GM18511 (cell line): ENCODE results near the gene PLD1.
"Not testable (repeated sequence)": the region's sequence is repeated elsewhere in the genome, so short reads cannot be mapped to it uniquely, and the experiment has no call there.

ENCODE experiments used
- ATAC-seq: cut with Tn5 transposase; IDR thresholded peaks from one replicate; pipeline ENCODE4 v1.9.1; 2021; ENCODE audit warnings: mild to moderate bottlenecking, moderate library complexity; ENCODE audit not compliant: unreplicated experiment

Gene PLD1

GRCh38 chr3:171749124-171749523, 61.2 kb downstream of the PLD1 start:
- no peak for ATAC-seq

- no peak for ATAC-seq
Observed at GRCh38 chr3:171748064-171748924, 62.0 kb downstream of the PLD1 start.

- no peak for ATAC-seq
Observed at GRCh38 chr3:171747223-171747920, 62.9 kb downstream of the PLD1 start.

- not testable (repeated sequence) for ATAC-seq
Observed at GRCh38 chr3:171746320-171747222, 63.7 kb downstream of the PLD1 start.

GRCh38 chr3:171745577-171746319, 64.5 kb downstream of the PLD1 start:
- ATAC-seq = no peak

GRCh38 chr3:171744158-171744741, 66.0 kb downstream of the PLD1 start:
- no peak for ATAC-seq

- no peak for ATAC-seq
Observed at GRCh38 chr3:171743327-171744157, 66.7 kb downstream of the PLD1 start.

- no peak for ATAC-seq
Observed at GRCh38 chr3:171741377-171741776, 68.9 kb downstream of the PLD1 start.

- ATAC-seq = no peak
Observed at GRCh38 chr3:171736556-171736955, 73.7 kb downstream of the PLD1 start.

- ATAC-seq = no peak
Observed at GRCh38 chr3:171733561-171733960, 76.7 kb downstream of the PLD1 start.

- ATAC-seq = no peak
Observed at GRCh38 chr3:171732756-171733155, 77.5 kb downstream of the PLD1 start.

GRCh38 chr3:171731691-171732090, 78.6 kb downstream of the PLD1 start:
- ATAC-seq = no peak

- ATAC-seq = no peak
Observed at GRCh38 chr3:171729452-171730334, 80.6 kb downstream of the PLD1 start.

GRCh38 chr3:171727288-171727687, 83.0 kb downstream of the PLD1 start:
- no peak for ATAC-seq

GRCh38 chr3:171718493-171719185, 91.6 kb downstream of the PLD1 start:
- no peak for ATAC-seq

GRCh38 chr3:171715155-171715554, 95.1 kb downstream of the PLD1 start:
- ATAC-seq = no peak

GRCh38 chr3:171712171-171712938, 97.9 kb downstream of the PLD1 start:
- ATAC-seq = no peak
